Kidney (tissue), 14 donors: ENCODE data around the gene NUMA1. TPM values are rescaled to one million over a fixed set of nuclear protein-coding genes. Genes with fewer than 3 reads are reported as not detected.

Experiments
- DNase-seq, 5 donors: peaks; one replicate each; pipeline ENCODE4 v3.0.0-alpha.2; 2013 to 2020
- FAIRE-seq: peaks from 2 replicates; lab custom pipeline; 2012; peaks lifted over from hg19 to GRCh38; lab: Jason Lieb, UNC
- H3K27ac ChIP-seq, 2 donors: one replicate each; pipeline ENCODE4 v1.7.0; 2013; ENCODE audit warnings: low read depth in 2 of 2, low read length in 2 of 2, inconsistent platforms in 1 of 2
- H3K27me3 ChIP-seq: one replicate; pipeline ENCODE4 v1.7.1; 2013; ENCODE audit warnings: low read length, inconsistent platforms; ENCODE audit not compliant: control insufficient read depth, insufficient read depth
- H3K36me3 ChIP-seq, 3 donors: one replicate each; pipeline versions ENCODE4 v1.7.0 to v1.7.1; 2013; ENCODE audit warnings: low read length in 3 of 3, control low read depth in 1 of 3, inconsistent platforms in 1 of 3; ENCODE audit not compliant: insufficient read depth in 3 of 3, control insufficient read depth in 2 of 3
- H3K4me1 ChIP-seq, 3 donors: one replicate each; pipeline versions ENCODE4 v1.7.0 to v1.7.1; 2013; ENCODE audit warnings: low read length in 3 of 3, inconsistent platforms in 1 of 3, low read depth in 1 of 3; ENCODE audit not compliant: control insufficient read depth in 2 of 3, insufficient read depth in 2 of 3
- H3K4me3 ChIP-seq, 3 donors: one replicate each; pipeline versions ENCODE4 v1.7.0 to v1.8.1; 2013; ENCODE audit warnings: low read length in 3 of 3, control low read depth in 1 of 3, inconsistent platforms in 1 of 3
- H3K9ac ChIP-seq, 3 donors: one replicate each; pipeline versions ENCODE4 v1.7.0 to v1.7.1; 2013; ENCODE audit warnings: low read length in 3 of 3, control low read depth in 1 of 3, inconsistent platforms in 1 of 3
- H3K9me3 ChIP-seq, 3 donors: one replicate each; pipeline versions ENCODE4 v1.7.0 to v1.7.1; 2013; ENCODE audit warnings: low read length in 3 of 3, control low read depth in 1 of 3, inconsistent platforms in 1 of 3; ENCODE audit not compliant: control insufficient read depth in 2 of 3, insufficient read depth in 1 of 3
- intact Hi-C: fragments of 100-400 bp; cut with DNase I; formaldehyde crosslinking; loops from one replicate; pipeline ENCODE4 v1.11.1; 2022
- polyA plus RNA-seq: library from polyadenylated mRNA; stranded (reverse); fragments of 350-450 nt; fragmentation: Illumina TruSeq; extraction: RNeasy Lipid Tissue Mini Kit (QIAGEN cat#74804); gene quantifications from one replicate; pipeline ENCODE4 v1.2.3, GENCODE V29; 2014; ENCODE audit warnings: low read depth, low replicate concordance; ENCODE audit not compliant: insufficient read depth
- total RNA-seq: library from RNA; stranded (reverse); fragmentation: NEBNext Ultra II Directional; extraction: Animal tissue kit (Norgen Biotek cat#: 25700); gene quantifications from one replicate; pipeline ENCODE4 v1.2.1, GENCODE V29; 2021
- TF ChIP-seq, protein P1 (sequence below): IDR thresholded peaks from 3 replicates; pipeline ENCODE4 v1.5.1; 2012; ENCODE audit warnings: mild to moderate bottlenecking, moderate library complexity, borderline replicate concordance; ENCODE audit not compliant: insufficient read depth; ENCODE audit errors: extremely low read depth
- donor health status: control.
- donor health status: control.
- donor health status: control.
- donor health status: control.
- donor health status: control.
- donor health status: DM: yes; HTN: yes; CAD: no.
- donor health status: Normal renal cell carcinoma (clear cell type).

NUMA1 gene
- total and polyA plus RNA-seq, 2 donors from 2014 or later, result 85.3 to 198 TPM

- TF ChIP-seq, protein P1, sequence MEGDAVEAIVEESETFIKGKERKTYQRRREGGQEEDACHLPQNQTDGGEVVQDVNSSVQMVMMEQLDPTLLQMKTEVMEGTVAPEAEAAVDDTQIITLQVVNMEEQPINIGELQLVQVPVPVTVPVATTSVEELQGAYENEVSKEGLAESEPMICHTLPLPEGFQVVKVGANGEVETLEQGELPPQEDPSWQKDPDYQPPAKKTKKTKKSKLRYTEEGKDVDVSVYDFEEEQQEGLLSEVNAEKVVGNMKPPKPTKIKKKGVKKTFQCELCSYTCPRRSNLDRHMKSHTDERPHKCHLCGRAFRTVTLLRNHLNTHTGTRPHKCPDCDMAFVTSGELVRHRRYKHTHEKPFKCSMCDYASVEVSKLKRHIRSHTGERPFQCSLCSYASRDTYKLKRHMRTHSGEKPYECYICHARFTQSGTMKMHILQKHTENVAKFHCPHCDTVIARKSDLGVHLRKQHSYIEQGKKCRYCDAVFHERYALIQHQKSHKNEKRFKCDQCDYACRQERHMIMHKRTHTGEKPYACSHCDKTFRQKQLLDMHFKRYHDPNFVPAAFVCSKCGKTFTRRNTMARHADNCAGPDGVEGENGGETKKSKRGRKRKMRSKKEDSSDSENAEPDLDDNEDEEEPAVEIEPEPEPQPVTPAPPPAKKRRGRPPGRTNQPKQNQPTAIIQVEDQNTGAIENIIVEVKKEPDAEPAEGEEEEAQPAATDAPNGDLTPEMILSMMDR, result no peak
- Histone ChIP-seq H3K9me3 (no peaks in the 10 kb centered on the region), H3K4me1 (peaks cover 0 to 11% (median 8%) of the 10 kb centered on the region in 3 donors), H3K27me3 (no peaks in the 10 kb centered on the region), H3K9ac (no peak overlapping the region), H3K4me3 (no peak overlapping the region), H3K27ac (no peak overlapping the region), H3K36me3 (no peaks in the 10 kb centered on the region)
- no peak for FAIRE-seq
- DNase-seq, result no peak
- intact Hi-C loops, result no loop called here
These were observed 42.3 kb upstream of the NUMA1 start for GRCh38 chr11:72122607-72123006.

DNA sequence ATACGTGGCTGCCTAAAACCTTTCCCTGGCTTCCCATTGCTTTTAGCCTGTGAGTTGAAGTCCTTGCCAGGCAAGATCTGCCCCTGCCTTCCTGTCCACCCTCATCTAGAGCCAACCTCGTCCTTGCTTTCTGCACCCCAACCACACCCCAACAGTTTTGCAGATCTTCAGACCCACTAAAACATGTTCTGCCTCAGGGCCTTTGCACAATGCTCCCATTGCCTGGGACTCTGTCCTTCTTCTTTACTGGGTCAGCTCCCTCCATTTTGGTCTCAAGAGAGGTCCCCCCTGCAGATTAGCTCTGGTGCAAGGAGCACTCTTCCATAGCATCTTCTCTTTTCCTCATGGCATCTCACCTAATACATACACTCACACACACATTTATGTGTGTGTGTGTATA lies 40.6 kb upstream of the NUMA1 start:
- Histone ChIP-seq H3K27ac (no peak overlapping the region), H3K9me3 (no peaks in the 10 kb centered on the region), H3K9ac (no peak overlapping the region), H3K4me3 (no peak overlapping the region), H3K36me3 (no peaks in the 10 kb centered on the region), H3K4me1 (peaks cover 0 to 11% (median 8%) of the 10 kb centered on the region in 3 donors), H3K27me3 (no peaks in the 10 kb centered on the region)
- no peak for DNase-seq
- TF ChIP-seq, protein P1, result no peak
- intact Hi-C loops, result no loop called here
- no peak for FAIRE-seq

- FAIRE-seq, result no peak
- peaks cover 0 to 10% (median 4%) of the 10 kb centered on the region in 3 donors for H3K4me1 ChIP-seq
- H3K27me3 ChIP-seq, result no peaks in the 10 kb centered on the region
- peak overlapping the region in 1 of 3 donors; percentile 3 for H3K9ac ChIP-seq
- H3K9me3 ChIP-seq, result no peaks in the 10 kb centered on the region
- intact Hi-C loops, result no loop called here
- no peak overlapping the region for H3K4me3 ChIP-seq
- peak in 2 of 5 donors; percentile 4 to 11 for DNase-seq
- no peak overlapping the region for H3K27ac ChIP-seq
- H3K36me3 ChIP-seq, result no peaks in the 10 kb centered on the region
- TF ChIP-seq, protein P1, result no peak
These were observed 38.9 kb upstream of the NUMA1 start for GRCh38 chr11:72119198-72119597.
